Measurements from ENCODE around the gene RNF123. TPM values are rescaled to one million over a fixed set of nuclear protein-coding genes. Genes with fewer than 3 reads are reported as not detected.
A peak's percentile ranks its signal among the peaks of the same experiment; 100 is the strongest.

Gene RNF123
- total RNA-seq, 2 donors from 2014 or later, result 18.4 to 28.7 TPM

DNA sequence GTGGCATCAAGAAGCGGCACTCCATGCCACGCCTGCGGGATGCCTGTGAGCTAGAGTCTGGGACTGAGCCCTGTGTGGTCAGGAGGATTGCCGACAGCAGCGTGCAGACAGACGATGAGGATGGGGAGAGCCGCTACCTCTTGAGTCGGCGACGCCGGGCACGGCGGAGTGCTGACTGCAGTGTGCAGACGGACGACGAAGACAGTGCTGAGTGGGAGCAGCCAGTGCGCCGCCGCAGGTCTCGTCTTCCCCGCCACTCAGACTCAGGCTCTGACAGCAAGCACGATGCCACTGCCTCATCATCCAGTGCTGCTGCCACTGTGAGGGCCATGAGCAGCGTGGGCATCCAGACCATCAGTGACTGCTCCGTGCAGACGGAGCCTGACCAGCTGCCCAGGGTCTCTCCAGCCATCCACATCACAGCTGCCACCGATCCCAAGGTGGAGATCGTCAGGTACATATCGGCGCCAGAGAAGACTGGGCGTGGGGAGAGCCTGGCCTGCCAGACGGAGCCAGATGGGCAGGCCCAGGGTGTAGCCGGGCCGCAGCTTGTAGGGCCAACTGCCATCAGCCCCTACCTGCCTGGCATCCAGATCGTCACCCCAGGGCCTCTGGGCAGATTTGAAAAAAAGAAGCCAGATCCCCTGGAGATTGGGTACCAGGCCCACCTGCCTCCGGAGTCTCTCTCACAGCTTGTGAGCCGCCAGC lies 32.0 kb upstream of the RNF123 start:
- intact Hi-C loops (cut with DNase I), result no loop called here
- no peak for ATAC-seq
- Histone ChIP-seq H3K9me3 (no peaks in the 10 kb centered on the region), H3K4me3 (no peak overlapping the region), H3K27ac (no peak overlapping the region), H3K27me3 (no peaks in the 10 kb centered on the region), H3K4me1 (peaks cover 8% of the 10 kb centered on the region), H3K36me3 (replicated peaks in 1 of 2; ENCODE audit: insufficient read depth in 1 of 2, low read depth in 2 of 2) (no peaks in the 10 kb centered on the region)
- no peak for DNase-seq
- WGBS, 2 donors, result 91 to 94% methylated on average over 25 to 35 of the region's 36 CpGs
- no peak for TF ChIP-seq POLR2A (IDR thresholded peaks at IDR 0.05)
- TF ChIP-seq, protein P1, sequence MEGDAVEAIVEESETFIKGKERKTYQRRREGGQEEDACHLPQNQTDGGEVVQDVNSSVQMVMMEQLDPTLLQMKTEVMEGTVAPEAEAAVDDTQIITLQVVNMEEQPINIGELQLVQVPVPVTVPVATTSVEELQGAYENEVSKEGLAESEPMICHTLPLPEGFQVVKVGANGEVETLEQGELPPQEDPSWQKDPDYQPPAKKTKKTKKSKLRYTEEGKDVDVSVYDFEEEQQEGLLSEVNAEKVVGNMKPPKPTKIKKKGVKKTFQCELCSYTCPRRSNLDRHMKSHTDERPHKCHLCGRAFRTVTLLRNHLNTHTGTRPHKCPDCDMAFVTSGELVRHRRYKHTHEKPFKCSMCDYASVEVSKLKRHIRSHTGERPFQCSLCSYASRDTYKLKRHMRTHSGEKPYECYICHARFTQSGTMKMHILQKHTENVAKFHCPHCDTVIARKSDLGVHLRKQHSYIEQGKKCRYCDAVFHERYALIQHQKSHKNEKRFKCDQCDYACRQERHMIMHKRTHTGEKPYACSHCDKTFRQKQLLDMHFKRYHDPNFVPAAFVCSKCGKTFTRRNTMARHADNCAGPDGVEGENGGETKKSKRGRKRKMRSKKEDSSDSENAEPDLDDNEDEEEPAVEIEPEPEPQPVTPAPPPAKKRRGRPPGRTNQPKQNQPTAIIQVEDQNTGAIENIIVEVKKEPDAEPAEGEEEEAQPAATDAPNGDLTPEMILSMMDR (IDR thresholded peaks at IDR 0.05), result no peak

DNA sequence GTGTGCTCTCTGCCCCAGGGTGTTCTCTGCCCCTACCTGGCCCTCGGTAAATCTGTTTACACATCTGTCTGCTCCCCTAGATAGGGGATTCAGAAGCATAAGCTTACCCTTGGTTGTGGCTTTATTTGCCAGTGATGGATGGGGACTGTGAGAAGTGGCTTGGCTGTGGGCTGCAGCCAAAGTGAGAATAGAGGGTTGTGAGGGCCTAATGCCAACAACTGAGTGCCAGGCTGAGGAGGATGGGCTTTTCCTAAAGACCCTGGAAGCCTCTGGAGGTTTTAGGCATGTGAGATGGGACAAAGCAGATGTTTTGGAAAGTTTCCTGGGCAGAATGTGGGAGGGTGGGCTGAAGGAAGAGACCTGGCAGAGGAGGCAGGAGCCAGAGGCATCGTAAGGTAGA lies 30.6 kb upstream of the RNF123 start:
- H3K4me1 ChIP-seq, result peaks cover 8% of the 10 kb centered on the region
- no peak overlapping the region for H3K4me3 ChIP-seq
- no peaks in the 10 kb centered on the region for H3K27me3 ChIP-seq
- TF ChIP-seq, protein P1 (IDR thresholded peaks at IDR 0.05), result no peak
- no peak for TF ChIP-seq POLR2A (IDR thresholded peaks at IDR 0.05)
- ATAC-seq (no peak), DNase-seq (no peak)
- no peaks in the 10 kb centered on the region for H3K9me3 ChIP-seq
- intact Hi-C loops (cut with DNase I), result no loop called here
- no peaks in the 10 kb centered on the region for H3K36me3 ChIP-seq (replicated peaks in 1 of 2; ENCODE audit: insufficient read depth in 1 of 2, low read depth in 2 of 2)
- WGBS, 2 donors, result 60 to 64% methylated on average over 2 of the region's 2 CpGs
- no peak overlapping the region for H3K27ac ChIP-seq

DNA sequence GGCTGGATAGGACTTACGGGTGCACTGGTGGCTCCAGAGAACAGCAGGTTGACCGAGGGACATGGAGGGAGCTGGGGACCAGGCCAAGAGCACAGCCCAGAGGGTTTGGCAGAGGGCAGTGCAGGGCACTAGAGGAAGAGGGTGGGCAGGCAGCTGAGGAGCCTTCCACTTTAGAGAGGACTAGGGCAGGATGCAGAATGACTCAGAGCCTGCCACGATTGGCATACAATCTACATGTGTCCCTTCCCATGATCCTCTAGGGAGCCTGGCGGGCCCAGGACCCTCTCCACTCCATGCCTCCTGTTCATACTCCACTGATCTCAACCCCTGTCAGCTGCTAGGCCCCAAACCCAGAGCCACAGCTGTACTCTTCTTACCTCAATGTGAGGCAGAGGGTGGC lies 29.6 kb upstream of the RNF123 start:
- H3K36me3 ChIP-seq (replicated peaks in 1 of 2; ENCODE audit: insufficient read depth in 1 of 2, low read depth in 2 of 2), result no peaks in the 10 kb centered on the region
- WGBS, 2 donors, result 69 to 72% methylated on average over 4 of the region's 4 CpGs
- no peaks in the 10 kb centered on the region for H3K9me3 ChIP-seq
- intact Hi-C loops (cut with DNase I), result no loop called here
- H3K4me3 ChIP-seq, result no peak overlapping the region
- no peak for TF ChIP-seq POLR2A (IDR thresholded peaks at IDR 0.05)
- TF ChIP-seq, protein P1 (IDR thresholded peaks at IDR 0.05), result no peak
- no peak for ATAC-seq
- no peak for DNase-seq
- H3K4me1 ChIP-seq, result peaks cover 8% of the 10 kb centered on the region
- H3K27me3 ChIP-seq, result no peaks in the 10 kb centered on the region
- H3K27ac ChIP-seq, result no peak overlapping the region

DNA sequence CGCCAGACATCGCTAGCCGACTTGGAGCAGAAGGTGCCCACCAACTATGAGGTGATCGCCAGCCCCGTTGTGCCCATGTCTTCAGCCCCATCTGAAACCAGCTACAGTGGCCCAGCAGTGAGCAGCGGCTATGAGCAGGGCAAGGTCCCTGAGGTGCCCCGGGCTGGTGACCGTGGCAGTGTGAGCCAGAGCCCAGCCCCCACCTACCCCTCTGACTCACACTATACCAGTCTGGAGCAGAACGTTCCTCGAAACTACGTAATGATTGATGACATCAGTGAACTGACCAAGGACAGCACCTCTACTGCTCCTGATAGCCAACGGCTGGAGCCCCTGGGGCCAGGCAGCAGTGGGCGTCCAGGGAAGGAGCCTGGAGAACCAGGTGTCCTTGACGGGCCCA lies 28.1 kb upstream of the RNF123 start:
- intact Hi-C loops (cut with DNase I), result no loop called here
- no peak overlapping the region for H3K27ac ChIP-seq

More for the DNA sequence above, 28.1 kb upstream of the RNF123 start:
- DNase-seq, result peak in 2 of 4 donors; percentile 54 to 72
- peak; percentile 51 for ATAC-seq
- H3K4me3 ChIP-seq, result no peak overlapping the region
- H3K36me3 ChIP-seq (replicated peaks in 1 of 2; ENCODE audit: insufficient read depth in 1 of 2, low read depth in 2 of 2), result no peaks in the 10 kb centered on the region
- H3K27me3 ChIP-seq, result no peaks in the 10 kb centered on the region
- H3K4me1 ChIP-seq, result peaks cover 18% of the 10 kb centered on the region
- WGBS, 2 donors, result 63 to 100% methylated on average over 3 to 12 of the region's 14 CpGs
- H3K9me3 ChIP-seq, result no peaks in the 10 kb centered on the region
- no peak for TF ChIP-seq POLR2A (IDR thresholded peaks at IDR 0.05)
- TF ChIP-seq, protein P1 (IDR thresholded peaks at IDR 0.05), result no peak
